ENCODE measurements around the gene SDCCAG8.

Gene SDCCAG8

DNA sequence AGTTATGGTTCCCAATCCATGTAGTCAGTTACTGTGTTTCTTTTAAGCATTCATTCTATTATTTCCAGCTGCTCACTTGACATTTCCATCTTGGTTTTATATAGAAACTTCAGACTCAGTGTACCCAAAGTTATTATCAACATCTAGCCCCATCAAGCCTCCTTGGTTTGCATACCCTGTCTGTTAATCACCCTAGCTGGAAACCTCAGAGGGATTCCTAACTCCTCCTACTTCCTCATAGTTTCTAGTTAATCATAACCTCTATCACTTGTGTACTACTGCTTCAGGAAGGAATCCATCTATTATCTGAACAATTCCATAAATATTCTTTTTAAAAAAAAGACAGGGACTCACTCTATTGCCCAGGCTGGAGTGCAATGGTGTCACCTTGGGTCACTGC is 293.3 kb downstream of the SDCCAG8 start:
- Histone ChIP-seq H3K9me3 (ENCODE audit: control insufficient read depth in 2 of 2, low read length in 2 of 2) (no peaks in the 10 kb centered on the region), H3K27ac (ENCODE audit: low read length) (no peak overlapping the region), H3K27me3 (ENCODE audit: control insufficient read depth in 1 of 2, insufficient read depth in 2 of 2, low read length in 2 of 2) (no peaks in the 10 kb centered on the region), H3K9ac (ENCODE audit: low read length in 2 of 2) (no peak overlapping the region), H3K4me3 (ENCODE audit: low read length in 2 of 2) (no peak overlapping the region), H3K4me1 (ENCODE audit: control insufficient read depth, insufficient read depth, low read length) (no peaks in the 10 kb centered on the region), H3K36me3 (ENCODE audit: control insufficient read depth in 2 of 2, insufficient read depth in 2 of 2, low read length in 2 of 2) (peaks cover 1 to 3% of the 10 kb centered on the region in 2 donors)

All from stomach smooth muscle (tissue), 2 donors.